ENCODE measurements around the gene DAB2IP.

The DAB2IP gene

DNA sequence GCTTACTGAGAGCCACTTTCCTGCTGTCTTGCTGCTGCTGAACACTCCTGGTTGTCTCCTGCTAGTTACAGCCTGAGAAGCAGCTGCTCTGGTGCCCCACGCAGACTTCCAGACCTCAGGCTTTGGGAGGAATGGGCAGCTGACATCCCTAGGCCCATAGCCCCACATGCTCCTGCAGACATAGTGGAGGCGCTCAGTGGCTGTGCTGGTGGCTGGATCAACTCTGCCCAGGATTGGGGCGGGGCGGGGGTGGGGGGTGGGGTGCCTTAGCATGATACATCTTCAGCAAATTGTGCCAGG lies 93.9 kb downstream of the DAB2IP start:
- H3K9ac ChIP-seq (ENCODE audit: low read length), result no peak overlapping the region
- no peaks in the 10 kb centered on the region for H3K27me3 ChIP-seq (ENCODE audit: low read length)
- H3K4me2 ChIP-seq (ENCODE audit: low read depth, low read length, poor library complexity, severe bottlenecking), result no peak overlapping the region
- no peaks in the 10 kb centered on the region for H3K79me2 ChIP-seq (ENCODE audit: insufficient read depth, low read length)
- H3K4me3 ChIP-seq (ENCODE audit: insufficient read depth, low read length, poor library complexity, severe bottlenecking), result no peak overlapping the region
- no peaks in the 10 kb centered on the region for H3K9me2 ChIP-seq (replicated peaks; ENCODE audit: insufficient read depth, low read length)
- no peaks in the 10 kb centered on the region for H3K36me3 ChIP-seq (ENCODE audit: low read length)
- H2AFZ ChIP-seq (ENCODE audit: low read depth, low read length, severe bottlenecking), result no peak overlapping the region
- H3K27ac ChIP-seq (ENCODE audit: low read depth, low read length), result no peak overlapping the region
- no peak for TF ChIP-seq CTCF (IDR thresholded peaks at IDR 0.05; ENCODE audit: insufficient read depth, low read length, poor library complexity, severe bottlenecking)
- no peak for TF ChIP-seq EZH2phosphoT487 (conservative IDR thresholded peaks at IDR 0.05; ENCODE audit: low read length)
- no peaks in the 10 kb centered on the region for H3K9me3 ChIP-seq (ENCODE audit: insufficient read depth, low read length)
- no peaks in the 10 kb centered on the region for H3F3A ChIP-seq (ENCODE audit: insufficient read depth)
- H4K20me1 ChIP-seq (ENCODE audit: low read depth, low read length), result no peaks in the 10 kb centered on the region

GRCh38 chr9:121746411-121746810 lies 95.0 kb downstream of the DAB2IP start:
- Histone ChIP-seq H2AFZ (ENCODE audit: low read depth, low read length, severe bottlenecking) (no peak overlapping the region), H3K79me2 (ENCODE audit: insufficient read depth, low read length) (no peaks in the 10 kb centered on the region), H3K27ac (ENCODE audit: low read depth, low read length) (no peak overlapping the region), H3K4me3 (ENCODE audit: insufficient read depth, low read length, poor library complexity, severe bottlenecking) (no peak overlapping the region), H3K36me3 (ENCODE audit: low read length) (no peaks in the 10 kb centered on the region), H3F3A (ENCODE audit: insufficient read depth) (no peaks in the 10 kb centered on the region), H3K9me2 (replicated peaks; ENCODE audit: insufficient read depth, low read length) (no peaks in the 10 kb centered on the region), H3K9ac (ENCODE audit: low read length) (no peak overlapping the region), H3K4me2 (ENCODE audit: low read depth, low read length, poor library complexity, severe bottlenecking) (no peak overlapping the region), H3K27me3 (ENCODE audit: low read length) (no peaks in the 10 kb centered on the region), H4K20me1 (ENCODE audit: low read depth, low read length) (no peaks in the 10 kb centered on the region), H3K9me3 (ENCODE audit: insufficient read depth, low read length) (no peaks in the 10 kb centered on the region)
- no peak for TF ChIP-seq CTCF (IDR thresholded peaks at IDR 0.05; ENCODE audit: insufficient read depth, low read length, poor library complexity, severe bottlenecking)
- TF ChIP-seq EZH2phosphoT487 (conservative IDR thresholded peaks at IDR 0.05; ENCODE audit: low read length), result no peak

- H3K4me2 ChIP-seq (ENCODE audit: low read depth, low read length, poor library complexity, severe bottlenecking), result no peak overlapping the region
- no peak overlapping the region for H3K27ac ChIP-seq (ENCODE audit: low read depth, low read length)
- H3K4me3 ChIP-seq (ENCODE audit: insufficient read depth, low read length, poor library complexity, severe bottlenecking), result no peak overlapping the region
- TF ChIP-seq EZH2phosphoT487 (conservative IDR thresholded peaks at IDR 0.05; ENCODE audit: low read length) (no peak), CTCF (IDR thresholded peaks at IDR 0.05; ENCODE audit: insufficient read depth, low read length, poor library complexity, severe bottlenecking) (no peak)
- H3K79me2 ChIP-seq (ENCODE audit: insufficient read depth, low read length), result no peaks in the 10 kb centered on the region
- no peak overlapping the region for H2AFZ ChIP-seq (ENCODE audit: low read depth, low read length, severe bottlenecking)
- H3K9me3 ChIP-seq (ENCODE audit: insufficient read depth, low read length), result no peaks in the 10 kb centered on the region
- no peak overlapping the region for H3K9ac ChIP-seq (ENCODE audit: low read length)
- H3F3A ChIP-seq (ENCODE audit: insufficient read depth), result no peaks in the 10 kb centered on the region
- no peaks in the 10 kb centered on the region for H3K27me3 ChIP-seq (ENCODE audit: low read length)
- H3K9me2 ChIP-seq (replicated peaks; ENCODE audit: insufficient read depth, low read length), result no peaks in the 10 kb centered on the region
- no peaks in the 10 kb centered on the region for H4K20me1 ChIP-seq (ENCODE audit: low read depth, low read length)
- H3K36me3 ChIP-seq (ENCODE audit: low read length), result no peaks in the 10 kb centered on the region
These were observed 95.4 kb downstream of the DAB2IP start for GRCh38 chr9:121746866-121747265.

- no peaks in the 10 kb centered on the region for H3K36me3 ChIP-seq (ENCODE audit: low read length)
- no peaks in the 10 kb centered on the region for H3K9me3 ChIP-seq (ENCODE audit: insufficient read depth, low read length)
- H3K27me3 ChIP-seq (ENCODE audit: low read length), result no peaks in the 10 kb centered on the region
- no peak overlapping the region for H3K4me3 ChIP-seq (ENCODE audit: insufficient read depth, low read length, poor library complexity, severe bottlenecking)
- H3K9ac ChIP-seq (ENCODE audit: low read length), result no peak overlapping the region
- H2AFZ ChIP-seq (ENCODE audit: low read depth, low read length, severe bottlenecking), result no peak overlapping the region
- H3K27ac ChIP-seq (ENCODE audit: low read depth, low read length), result no peak overlapping the region
- H3K9me2 ChIP-seq (replicated peaks; ENCODE audit: insufficient read depth, low read length), result no peaks in the 10 kb centered on the region
- H3K4me2 ChIP-seq (ENCODE audit: low read depth, low read length, poor library complexity, severe bottlenecking), result no peak overlapping the region
- H4K20me1 ChIP-seq (ENCODE audit: low read depth, low read length), result no peaks in the 10 kb centered on the region
- TF ChIP-seq EZH2phosphoT487 (conservative IDR thresholded peaks at IDR 0.05; ENCODE audit: low read length) (no peak), CTCF (IDR thresholded peaks at IDR 0.05; ENCODE audit: insufficient read depth, low read length, poor library complexity, severe bottlenecking) (no peak)
- no peaks in the 10 kb centered on the region for H3F3A ChIP-seq (ENCODE audit: insufficient read depth)
- no peaks in the 10 kb centered on the region for H3K79me2 ChIP-seq (ENCODE audit: insufficient read depth, low read length)
These were observed 96.6 kb downstream of the DAB2IP start for GRCh38 chr9:121748074-121748473.
